A204.1 (cell line): ENCODE data around the gene USP54.
"Not testable (repeated sequence)": the region's sequence is repeated elsewhere in the genome, so short reads cannot be mapped to it uniquely, and the experiment has no call there.

Experiments used
- FAIRE-seq: peaks from 2 replicates; lab custom pipeline; 2012; peaks lifted over from hg19 to GRCh38; lab: Jason Lieb, UNC

The USP54 gene

DNA sequence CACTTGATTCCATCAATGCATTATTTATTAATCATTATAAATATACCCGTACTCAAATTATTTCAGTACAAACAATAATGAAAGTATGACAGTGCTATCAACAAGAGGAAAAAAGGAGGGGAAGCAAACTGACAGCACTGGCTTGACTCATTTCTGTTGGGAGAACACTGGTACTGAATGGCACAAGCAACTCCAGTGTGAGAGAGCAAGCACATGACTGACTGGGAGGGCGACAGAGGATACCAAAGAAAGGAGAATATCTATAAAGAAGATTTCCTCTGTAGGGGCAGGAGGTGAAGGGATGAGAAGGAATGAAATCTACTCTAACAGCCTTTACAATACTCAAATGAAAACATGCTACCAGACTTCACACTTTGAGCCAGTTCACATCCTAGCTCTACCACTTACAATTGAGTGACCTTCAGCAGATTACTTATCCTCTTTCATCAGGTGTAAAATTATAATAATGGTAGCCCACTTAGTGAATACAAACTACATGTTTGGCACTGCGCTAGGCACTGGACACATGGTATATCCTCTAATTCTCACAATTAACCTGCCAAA is 1.5 kb downstream of the USP54 start:
- no peak for FAIRE-seq

DNA sequence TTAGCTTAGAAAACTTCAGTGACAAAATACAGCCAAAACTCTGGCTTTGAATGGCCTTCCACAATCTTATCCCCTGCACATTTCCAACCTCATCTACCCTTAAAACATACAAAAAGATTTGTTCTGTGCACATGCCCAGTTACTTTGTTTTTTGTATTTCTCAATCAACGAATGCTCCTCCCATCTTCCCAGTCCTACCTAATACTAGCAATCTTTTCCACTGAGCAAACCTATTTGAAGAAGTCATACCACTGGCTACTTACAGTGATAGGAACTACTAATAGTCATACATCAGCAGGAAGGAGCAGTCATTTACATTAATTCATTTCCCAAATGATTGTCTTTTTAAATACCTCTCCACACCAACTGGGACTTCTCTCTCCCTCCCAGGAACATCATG is 2.5 kb downstream of the USP54 start:
- no peak for FAIRE-seq

DNA sequence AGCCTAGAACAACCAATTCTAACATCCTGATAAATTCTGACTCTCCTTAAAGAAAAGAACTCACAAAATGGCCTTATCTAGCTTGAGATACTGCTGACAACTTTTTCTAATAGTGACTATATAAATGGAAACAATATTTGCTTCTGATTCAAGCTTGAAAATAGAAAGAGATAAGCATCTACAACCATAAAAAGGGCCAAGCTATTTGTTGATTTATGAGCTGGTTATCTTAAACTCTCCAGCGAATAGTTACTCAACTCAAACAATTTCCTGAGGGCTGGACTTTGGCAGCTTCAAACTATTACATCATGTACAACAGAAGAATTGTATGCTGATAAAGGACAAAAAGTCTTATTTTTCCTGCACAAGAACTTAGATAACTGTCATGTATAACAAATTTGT is 4.6 kb downstream of the USP54 start:
- FAIRE-seq: no peak

DNA sequence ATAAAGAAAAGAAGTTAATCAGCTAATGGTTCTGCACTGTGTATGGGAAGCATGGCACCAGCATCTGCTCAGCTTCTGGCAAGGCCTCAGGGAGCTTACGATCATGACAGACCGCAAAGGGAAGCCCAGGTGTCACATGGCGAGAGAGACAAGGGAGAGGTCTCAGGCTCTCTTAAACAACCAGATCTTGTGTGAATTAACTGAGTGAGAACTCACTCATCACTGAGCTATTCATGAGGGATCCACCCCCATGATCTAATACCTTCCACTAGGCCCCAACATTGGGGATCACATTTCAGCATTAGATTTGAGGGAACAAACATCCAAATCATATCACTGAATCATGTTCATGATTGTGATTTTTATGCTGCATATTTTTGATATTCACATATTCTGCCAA is 5.8 kb downstream of the USP54 start:
- FAIRE-seq: no peak

DNA sequence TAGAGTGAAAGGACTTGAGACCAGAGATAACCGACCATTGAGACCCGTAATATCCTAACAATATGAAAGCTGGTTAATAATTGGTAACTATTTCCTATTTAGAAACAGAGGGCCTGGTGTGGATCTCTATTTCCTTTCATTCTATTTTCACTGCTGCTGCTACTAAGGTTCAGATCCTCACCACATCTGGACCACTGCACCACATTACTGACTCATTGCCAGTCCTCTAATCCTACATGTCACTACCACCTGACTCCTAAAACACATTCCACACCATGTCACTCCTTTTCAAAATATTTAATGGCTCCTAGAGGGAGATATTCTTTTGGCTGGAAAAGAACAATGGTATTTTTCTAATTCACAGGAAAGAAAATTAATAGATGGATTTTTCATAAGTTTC is 6.4 kb downstream of the USP54 start:
- FAIRE-seq: no peak

DNA sequence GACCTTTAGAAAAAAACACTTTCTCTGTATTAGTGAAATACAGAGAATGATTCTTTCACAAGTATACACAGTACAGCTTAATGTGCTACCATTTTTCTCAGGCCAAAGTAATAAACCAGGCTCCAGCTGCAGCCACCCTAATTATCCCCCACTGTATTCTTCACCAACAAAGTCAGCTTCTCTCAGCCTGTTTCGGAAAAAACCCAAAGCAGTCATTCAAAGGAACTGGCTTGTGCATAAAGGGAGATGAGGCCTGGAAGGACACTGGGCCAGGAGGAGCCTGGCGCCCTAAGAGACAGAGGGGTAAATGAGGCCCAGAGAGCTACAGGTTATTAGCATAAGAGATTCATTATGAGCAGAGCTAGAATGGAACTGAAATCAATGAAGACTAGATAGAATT is 9.2 kb downstream of the USP54 start:
- no peak for FAIRE-seq

DNA sequence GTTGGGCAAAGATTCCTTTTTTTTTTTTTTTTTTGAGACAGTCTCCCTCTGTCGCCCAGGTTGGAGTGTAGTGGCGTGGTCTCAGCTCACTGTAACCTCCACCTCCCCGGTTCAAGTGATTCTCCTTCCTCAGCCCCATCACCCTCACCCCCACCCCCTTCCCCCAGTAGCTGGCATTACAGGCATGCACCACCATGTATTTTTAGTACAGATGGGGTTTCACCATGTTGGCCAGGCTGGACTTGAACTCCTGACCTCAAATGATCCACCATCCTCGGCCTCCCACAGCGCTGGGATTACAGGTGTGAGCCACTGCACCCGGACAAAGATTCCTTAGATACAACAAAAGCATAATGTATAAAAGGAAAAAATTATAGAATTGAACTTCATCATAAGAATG is 12.2 kb downstream of the USP54 start:
- not testable (repeated sequence) for FAIRE-seq

DNA sequence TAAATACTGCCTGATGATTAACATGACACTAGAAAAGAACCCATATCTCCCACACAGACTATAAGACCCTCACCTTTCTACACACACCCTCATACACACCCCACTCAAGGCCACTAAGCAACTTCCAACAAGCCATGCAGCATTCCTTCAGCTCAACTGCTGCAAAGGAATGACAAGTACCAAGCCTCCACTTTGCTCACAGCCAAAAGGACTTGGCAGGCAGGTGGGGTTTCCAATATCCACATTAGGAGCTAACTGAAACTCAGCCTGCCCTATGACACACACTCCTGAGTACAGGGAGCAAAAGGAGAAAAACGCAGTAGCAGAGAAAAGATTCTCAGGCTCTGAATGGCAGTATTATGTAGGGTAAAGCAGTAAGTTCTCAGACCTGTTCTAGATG is 13.4 kb downstream of the USP54 start:
- FAIRE-seq: no peak

DNA sequence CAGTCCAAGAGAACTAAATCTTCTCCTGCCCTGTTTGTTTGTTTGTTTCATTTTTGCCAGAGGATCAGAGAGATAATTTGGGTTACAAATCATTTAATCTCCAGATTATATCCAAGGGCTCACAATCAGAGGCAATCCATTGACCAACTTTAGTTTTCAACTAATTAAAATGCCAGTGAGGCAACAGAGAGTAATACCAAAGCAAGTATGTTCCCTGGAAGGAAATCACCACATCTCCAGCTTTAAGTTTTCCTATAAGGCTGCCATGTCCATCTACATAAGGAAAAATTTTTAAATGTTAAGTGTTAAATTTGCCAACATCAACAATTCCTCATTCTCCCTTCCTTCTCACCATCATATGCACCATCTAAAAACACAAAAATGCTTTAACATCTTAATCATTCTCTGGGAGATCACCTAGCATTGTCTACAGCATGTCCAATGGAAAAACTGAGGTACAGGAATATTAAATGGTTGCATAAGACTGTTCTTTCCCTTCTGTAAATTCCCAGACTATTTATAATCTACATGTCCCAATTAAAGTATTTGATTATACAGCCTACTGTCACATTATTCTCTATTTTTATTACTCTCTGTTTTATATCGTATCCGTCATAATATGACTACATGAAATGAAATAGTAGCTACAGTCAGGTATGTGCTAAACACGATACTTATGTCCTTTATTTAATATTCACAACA is 14.1 kb downstream of the USP54 start:
- FAIRE-seq: no peak

DNA sequence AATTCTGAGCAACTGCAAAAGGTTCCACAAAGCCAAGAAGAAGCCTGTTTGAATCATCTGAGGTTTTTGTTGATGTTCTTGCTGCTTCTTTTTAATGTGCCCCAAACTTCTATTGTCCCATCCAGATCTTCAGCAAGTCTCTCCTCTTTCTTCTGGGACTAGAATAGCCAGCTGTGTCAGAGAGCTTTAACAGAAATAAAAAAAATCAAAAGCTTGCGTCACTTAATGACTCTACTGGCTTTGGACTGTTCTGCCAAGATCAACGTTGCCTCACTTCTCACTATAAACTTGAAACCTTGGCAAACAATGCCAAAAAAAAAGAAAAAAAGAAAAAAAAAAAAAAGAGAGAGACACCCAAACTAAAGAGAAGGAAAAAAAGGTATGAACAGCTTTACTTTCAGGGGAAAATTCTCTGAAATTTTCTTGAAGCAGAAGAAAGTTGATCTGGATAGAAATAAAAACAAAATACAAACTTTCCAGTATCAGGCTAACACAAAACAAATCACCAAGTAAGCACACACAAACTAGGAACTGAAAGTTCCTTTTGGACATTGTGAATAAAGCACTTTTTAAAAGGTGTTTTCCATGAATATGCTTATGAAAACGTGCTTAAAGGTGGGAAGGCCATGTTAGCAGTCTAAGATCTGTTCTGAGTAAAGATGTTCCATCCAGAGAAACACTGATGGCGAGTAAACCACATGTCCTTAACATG is 14.8 kb downstream of the USP54 start:
- no peak for FAIRE-seq

DNA sequence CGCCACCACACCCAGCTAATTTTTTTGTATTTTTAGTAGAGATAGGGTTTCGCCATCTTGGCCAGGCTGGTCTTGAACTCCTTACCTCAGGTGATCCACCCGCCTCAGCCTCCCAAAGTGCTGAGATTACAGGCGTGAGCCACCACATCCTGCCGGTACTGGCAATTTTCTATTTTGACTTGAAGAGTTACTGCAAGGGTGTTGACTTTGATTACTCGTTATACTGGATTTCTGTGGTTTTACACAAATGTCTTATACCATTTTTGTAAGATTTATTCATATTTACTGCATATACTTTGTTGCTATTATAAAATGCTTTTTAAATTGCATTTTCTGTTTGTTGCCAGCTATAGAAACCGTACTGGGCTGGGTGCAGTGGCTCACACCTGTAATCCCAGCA is 24.1 kb downstream of the USP54 start:
- FAIRE-seq: not testable (repeated sequence)

DNA sequence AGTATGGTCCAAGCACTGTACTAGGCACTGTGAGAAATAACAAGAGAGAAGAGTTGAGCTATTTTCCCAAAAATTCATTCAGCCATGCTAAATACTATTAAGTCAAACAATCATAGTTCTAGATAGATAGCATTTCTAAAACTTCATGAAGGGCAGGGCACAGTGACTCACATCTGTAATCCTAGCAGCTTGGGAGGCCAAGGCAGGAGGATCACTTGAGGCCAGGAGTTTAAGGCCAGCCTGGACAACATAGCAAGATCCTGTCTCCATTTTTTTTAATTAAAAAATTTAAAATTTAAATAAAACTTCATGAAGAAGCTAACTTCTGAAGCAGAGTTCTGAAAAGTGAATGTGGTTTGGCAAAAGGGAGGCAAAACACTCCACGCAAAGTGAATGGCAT is 29.9 kb downstream of the USP54 start:
- FAIRE-seq: no peak

DNA sequence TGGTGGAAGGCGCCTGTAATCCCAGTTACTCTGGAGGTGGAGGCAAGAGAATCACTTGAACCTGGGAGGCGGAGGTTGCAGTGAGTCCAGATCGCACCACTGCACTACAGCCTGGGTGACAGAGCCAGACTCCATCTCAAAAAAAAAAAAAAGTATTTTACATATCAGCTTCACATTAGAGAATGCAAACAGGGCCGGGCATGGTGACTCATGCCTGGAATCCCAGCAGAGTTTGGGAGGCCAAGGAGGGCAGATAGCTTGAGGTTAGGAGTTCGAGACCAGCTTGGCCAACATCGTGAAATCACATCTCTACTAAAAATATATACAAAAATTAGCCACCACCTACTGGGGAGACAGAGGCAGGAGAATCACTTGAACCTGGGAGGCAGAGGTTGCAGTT is 31.6 kb downstream of the USP54 start:
- FAIRE-seq: no peak

DNA sequence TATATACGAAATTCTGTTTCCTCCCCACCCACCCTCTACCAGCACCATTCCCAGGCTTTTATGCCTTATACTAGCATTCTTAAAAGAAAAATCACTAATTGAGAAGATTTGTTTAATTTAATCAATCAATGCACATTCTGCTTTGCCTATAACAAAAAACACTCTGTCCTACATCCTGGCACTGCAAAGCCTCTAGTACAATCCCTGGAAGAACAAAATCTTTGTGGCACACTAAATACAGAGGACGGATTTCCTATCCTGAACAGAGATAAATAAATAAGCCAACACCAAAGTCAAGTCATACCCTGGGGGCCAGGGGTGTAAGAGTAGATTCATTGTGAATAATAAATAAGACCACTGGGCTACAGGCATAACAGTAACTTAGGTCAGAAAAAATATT is 34.3 kb downstream of the USP54 start:
- FAIRE-seq: no peak

DNA sequence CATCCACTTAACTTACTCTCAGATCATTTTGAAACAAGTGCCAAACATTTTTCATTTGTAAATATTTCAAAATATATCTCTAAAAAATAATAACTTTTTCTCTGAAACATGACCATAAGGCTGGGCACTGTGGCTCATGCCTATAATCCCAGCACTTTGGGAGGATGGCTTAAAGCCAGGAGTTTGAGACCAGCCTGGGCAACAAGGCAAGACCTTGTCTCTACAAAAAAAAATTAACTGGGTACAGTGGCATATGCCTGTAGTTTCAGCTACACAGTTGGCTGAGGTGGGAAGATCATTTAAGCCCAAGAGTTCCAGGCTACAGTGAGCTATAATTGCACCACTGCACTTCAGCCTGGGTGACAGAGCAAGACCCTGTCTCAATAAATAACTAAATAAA is 36.4 kb downstream of the USP54 start:
- FAIRE-seq: no peak

DNA sequence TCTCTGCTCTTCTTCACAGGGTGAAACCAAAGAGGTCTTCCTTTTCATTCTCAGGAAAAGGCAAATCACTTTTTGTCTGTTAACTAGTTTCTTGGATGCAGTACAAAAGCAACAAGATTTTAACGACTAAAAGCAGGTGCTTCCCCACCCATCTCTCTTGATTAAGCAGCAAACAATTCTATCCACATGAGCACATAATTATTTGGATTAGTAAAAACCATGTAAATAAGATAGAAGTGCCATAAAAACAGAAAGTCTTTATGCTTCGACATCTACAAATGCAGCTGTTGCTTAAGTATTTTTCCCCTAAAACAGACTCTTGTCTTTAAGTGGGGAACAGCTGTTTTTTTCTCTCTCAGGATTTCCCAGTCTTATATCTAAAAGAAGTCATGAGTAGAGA is 37.4 kb downstream of the USP54 start:
- FAIRE-seq: no peak

DNA sequence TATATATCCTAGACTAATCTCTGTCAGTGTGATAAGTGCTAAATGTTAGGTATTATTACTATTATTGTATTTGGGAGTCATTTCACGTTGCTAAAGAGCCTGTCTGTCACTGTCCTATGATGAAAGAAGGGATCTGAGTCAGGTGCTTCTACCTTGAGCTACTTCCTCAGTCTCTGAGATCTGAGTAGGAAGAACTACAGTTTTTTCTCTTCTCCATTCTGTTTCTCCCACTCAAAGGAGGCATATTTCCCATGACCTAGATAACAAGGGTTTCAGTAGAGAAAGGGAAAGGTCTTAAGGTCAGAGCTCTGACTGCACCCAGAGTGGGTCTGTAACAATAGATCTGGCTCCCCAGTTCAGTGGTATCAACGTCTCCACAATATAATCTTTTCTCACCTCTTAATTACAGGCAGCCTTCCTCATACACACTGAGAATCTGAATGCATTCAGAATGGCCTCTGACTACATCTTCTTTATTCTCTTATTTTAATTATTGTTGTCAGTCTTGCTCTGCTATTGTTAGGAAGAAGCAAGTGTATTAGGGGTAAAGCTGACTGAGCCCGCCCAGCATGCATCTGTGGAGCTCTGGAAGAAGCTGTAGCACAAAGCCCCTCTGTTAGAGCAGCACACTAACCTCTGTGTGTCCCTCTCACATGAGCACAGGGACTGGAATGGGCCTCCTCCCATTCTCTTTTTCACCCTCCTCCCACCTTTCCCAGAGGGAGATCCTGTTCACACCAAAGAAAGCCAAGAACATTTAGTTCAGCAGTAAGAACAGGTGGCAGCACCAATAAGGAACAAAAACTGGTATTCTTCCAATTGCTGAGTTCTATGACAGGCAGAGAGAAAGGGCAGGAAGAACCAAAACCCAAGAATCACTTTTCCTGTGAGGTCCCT is 38.1 kb downstream of the USP54 start:
- FAIRE-seq: no peak

DNA sequence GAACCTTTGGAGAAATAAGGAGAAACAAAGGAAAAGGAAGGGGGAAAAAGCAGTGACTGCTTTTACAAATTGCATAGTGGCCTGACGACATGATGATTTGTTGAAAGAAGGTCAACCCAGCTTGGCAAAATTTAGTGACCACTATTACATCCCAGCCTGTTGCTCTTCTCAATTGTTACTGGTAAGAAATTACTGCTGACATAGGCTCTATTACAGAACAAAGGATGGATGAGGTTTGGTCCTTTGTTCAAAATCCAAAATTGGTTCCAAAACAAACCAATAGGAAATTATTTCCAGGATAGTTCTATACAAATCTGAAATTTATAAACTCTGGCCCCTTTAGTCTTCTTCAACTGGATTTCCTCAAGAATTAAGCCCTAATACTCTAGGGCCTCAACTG is 39.6 kb downstream of the USP54 start:
- no peak for FAIRE-seq

DNA sequence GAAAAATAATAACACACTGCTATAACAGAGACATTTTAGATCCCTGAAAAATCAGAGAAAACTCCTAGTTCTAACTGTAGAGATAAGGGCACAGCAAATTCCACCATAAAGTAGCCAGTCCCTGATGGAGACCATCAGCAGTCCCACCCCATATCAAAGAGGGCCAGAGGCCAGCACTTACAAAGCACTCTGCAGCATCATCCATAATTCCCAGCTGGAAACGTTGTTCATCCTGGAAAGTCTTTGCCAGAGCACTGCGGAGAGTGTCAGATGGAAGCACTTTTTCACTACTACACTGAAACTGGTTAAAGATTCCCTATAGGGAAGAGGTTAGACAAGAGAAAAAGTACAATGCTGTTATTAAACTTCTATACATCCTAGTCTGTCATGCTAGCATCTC is 45.8 kb downstream of the USP54 start:
- FAIRE-seq: no peak

DNA sequence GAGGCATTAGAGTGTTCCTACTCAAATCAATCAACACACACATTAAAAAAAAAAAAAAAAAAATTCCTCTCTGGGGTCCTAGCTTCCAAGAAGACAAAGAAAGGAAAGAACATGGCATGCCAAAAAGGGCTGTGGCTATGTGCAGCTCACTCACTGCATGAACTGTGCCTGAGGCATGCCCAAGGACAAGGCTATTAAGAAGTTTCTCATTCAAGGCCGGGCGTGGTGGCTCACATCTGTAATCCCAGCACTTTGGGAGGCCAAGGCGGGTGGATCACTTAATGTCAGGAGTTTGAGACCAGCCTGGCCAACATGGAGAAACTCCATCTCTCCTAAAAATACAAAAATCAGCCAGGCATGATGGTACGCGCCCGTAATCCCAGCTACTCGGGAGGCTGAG is 53.4 kb downstream of the USP54 start:
- no peak for FAIRE-seq

DNA sequence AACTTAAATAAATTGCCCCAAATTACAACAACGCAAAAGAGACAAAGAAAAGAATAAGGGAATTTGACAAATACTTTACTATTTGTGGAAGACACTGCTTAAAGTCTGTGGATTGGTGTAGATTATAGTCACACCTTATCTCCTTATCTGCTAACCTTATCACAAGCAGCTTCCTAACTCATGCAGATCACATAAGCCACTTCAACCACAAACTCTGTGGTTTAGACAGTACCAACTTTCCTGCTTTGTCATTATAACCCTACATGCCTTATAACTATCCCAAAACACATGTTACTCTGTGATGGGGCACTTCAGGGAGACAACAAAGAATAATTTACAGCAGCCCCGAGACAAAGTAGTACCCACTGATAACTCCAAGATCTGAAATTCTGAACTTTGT is 53.9 kb downstream of the USP54 start:
- no peak for FAIRE-seq

DNA sequence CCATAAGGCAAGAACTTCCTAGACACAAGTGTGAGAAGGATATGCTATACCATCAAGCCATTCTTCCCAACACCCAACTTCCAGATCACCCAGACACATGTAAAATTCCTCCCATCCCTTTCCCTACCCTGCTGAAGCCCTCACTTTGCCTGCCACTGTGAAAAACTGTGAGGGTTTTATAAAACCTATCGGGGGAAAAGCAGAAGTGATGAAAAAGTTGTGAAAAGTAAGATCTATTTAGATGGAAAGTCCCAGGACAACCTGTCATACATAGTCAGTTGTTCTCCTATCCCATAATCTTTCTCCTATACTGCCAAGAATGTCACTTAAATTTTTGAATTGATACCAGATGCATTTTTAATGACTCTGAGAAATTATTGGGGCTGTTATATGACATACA is 56.3 kb downstream of the USP54 start:
- no peak for FAIRE-seq
